Measurements from ENCODE around the gene PHYHIPL.

Gene PHYHIPL

DNA sequence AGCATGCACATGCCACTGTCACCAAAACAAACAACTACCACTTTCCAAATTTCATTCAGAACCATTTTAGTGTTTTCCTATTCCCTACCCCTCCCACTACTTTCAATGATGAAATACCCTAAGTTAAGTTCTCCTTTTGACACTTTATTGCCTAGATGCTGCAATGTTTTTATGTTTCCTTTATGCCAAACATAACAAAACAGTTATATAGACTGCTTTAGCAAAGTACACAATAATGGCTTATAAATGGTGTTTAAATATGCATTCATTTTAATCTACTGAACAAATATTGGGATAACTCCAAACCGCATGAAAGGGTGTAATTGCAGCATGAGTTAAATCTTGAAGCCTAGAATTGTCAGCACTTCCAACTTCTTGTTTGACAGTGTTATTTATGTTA lies 69.2 kb downstream of the PHYHIPL start (continued):
- no peak for TF ChIP-seq ZNF426 (tag by site-specific recombination; IDR thresholded peaks at IDR 0.05)
- no peak for TF ChIP-seq ZNF146 (tag by site-specific recombination; IDR thresholded peaks at IDR 0.05)
- TF ChIP-seq ZNF843 (tag by site-specific recombination; IDR thresholded peaks at IDR 0.05), result peak; percentile 44; the same call in 1 of the 2 replicates
- TF ChIP-seq KLF16 (tag by site-specific recombination; IDR thresholded peaks at IDR 0.05), result peak; percentile 33; the same call in 1 of the 2 replicates
- TF ChIP-seq, protein P1, sequence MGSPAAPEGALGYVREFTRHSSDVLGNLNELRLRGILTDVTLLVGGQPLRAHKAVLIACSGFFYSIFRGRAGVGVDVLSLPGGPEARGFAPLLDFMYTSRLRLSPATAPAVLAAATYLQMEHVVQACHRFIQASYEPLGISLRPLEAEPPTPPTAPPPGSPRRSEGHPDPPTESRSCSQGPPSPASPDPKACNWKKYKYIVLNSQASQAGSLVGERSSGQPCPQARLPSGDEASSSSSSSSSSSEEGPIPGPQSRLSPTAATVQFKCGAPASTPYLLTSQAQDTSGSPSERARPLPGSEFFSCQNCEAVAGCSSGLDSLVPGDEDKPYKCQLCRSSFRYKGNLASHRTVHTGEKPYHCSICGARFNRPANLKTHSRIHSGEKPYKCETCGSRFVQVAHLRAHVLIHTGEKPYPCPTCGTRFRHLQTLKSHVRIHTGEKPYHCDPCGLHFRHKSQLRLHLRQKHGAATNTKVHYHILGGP (tag by site-specific recombination; IDR thresholded peaks at IDR 0.05), result 0 out of 2 replicates have a peak, but pooled peaks have one; percentile 14
- TF ChIP-seq OSR2 (tag by site-specific recombination; IDR thresholded peaks at IDR 0.05), result peak; percentile 59; the same call in 1 of the 2 replicates
- TF ChIP-seq GLIS2 (tag by site-specific recombination; IDR thresholded peaks at IDR 0.05), result no peak
- no peak for TF ChIP-seq ZNF626 (tag by site-specific recombination; IDR thresholded peaks at IDR 0.05)
- no peak for TF ChIP-seq ZNF248 (tag by site-specific recombination; IDR thresholded peaks at IDR 0.05)

DNA sequence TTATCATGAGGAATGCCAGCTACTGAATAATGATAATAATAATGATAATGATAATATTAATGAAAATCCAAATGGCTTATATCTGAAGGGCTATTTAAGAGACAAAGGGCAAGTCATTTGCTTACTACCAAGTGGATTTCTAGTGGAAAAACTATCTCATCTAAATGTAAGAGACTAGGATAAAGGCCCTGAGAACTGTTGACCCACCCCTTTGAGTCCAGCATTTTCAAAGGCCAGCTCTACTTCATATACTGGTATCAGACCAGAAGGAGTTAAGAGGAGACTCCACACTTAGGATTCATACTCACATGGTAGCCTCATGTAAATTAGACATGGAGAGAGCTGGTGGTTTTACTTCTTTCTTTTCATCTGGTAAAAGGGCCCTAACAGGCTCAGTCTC lies 76.0 kb downstream of the PHYHIPL start:
- Histone ChIP-seq H3K4me1 (ENCODE audit: control insufficient read depth, insufficient read depth, low read length) (no peaks in the 10 kb centered on the region), H3K4me3 (ENCODE audit: low read depth, low read length) (no peak overlapping the region), H3K27ac (ENCODE audit: extremely low read depth, low read depth, low read length) (no peak overlapping the region), H3K9me3 (ENCODE audit: control insufficient read depth, insufficient read depth, low read depth, low read length) (no peaks in the 10 kb centered on the region), H3K36me3 (ENCODE audit: control insufficient read depth in 2 of 2, insufficient read depth in 1 of 2, low read length in 2 of 2) (peaks cover 0 to 3% of the 10 kb centered on the region in 2 experiments; a peak in 1 of 3 replicates)
- ChIA-PET POLR2A (no interaction called here), CTCF (no interaction called here)
- TF ChIP-seq, protein P1 (tag by site-specific recombination; IDR thresholded peaks at IDR 0.05), result no peak
- TF ChIP-seq ZNF560 (tag by site-specific recombination; IDR thresholded peaks at IDR 0.05; ENCODE audit: borderline replicate concordance) (no peak), ZNF341 (tag by site-specific recombination; IDR thresholded peaks at IDR 0.05; ENCODE audit: low read depth) (no peak), IKZF3 (tag by site-specific recombination; IDR thresholded peaks at IDR 0.05) (no peak), ZNF221 (tag by site-specific recombination; IDR thresholded peaks at IDR 0.05; ENCODE audit: borderline replicate concordance) (no peak), ZNF354C (tag by site-specific recombination; IDR thresholded peaks at IDR 0.05; ENCODE audit: borderline replicate concordance, low read depth) (no peak), ZNF501 (tag by site-specific recombination; IDR thresholded peaks at IDR 0.05) (no peak), ZNF133 (tag by site-specific recombination; IDR thresholded peaks at IDR 0.05) (no peak)
- TF ChIP-seq, protein P2, sequence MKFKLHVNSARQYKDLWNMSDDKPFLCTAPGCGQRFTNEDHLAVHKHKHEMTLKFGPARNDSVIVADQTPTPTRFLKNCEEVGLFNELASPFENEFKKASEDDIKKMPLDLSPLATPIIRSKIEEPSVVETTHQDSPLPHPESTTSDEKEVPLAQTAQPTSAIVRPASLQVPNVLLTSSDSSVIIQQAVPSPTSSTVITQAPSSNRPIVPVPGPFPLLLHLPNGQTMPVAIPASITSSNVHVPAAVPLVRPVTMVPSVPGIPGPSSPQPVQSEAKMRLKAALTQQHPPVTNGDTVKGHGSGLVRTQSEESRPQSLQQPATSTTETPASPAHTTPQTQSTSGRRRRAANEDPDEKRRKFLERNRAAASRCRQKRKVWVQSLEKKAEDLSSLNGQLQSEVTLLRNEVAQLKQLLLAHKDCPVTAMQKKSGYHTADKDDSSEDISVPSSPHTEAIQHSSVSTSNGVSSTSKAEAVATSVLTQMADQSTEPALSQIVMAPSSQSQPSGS (tag by site-specific recombination; IDR thresholded peaks at IDR 0.05; ENCODE audit: low read depth), result no peak

DNA sequence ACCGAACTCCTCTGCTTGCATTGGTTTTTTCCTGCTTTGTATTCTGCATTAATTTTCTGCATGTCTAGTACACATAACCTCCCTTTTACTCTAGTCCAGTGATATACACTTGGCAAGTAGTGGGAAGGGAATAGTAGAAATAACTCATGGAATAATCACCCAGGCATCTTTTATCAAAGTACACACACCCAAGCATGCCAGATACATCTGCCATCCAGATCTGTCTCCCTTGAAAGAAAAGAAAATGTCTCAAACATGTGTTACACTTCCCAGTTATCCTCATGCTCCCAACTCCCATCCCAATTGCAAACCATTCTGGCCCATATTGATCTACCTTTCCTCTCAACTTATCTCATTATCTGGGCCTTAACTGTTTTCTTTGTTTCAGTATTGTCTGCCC lies 79.0 kb downstream of the PHYHIPL start:
- TF ChIP-seq ZNF510 (tag by site-specific recombination; IDR thresholded peaks at IDR 0.05; ENCODE audit: insufficient replicate concordance) (no peak), WT1 (tag by site-specific recombination; IDR thresholded peaks at IDR 0.05) (no peak), ZNF670 (tag by site-specific recombination; IDR thresholded peaks at IDR 0.05; ENCODE audit: low read depth) (no peak), ZNF501 (tag by site-specific recombination; IDR thresholded peaks at IDR 0.05) (no peak), ZNF138 (tag by site-specific recombination; IDR thresholded peaks at IDR 0.05; ENCODE audit: borderline replicate concordance) (no peak), ZNF571 (tag by site-specific recombination; IDR thresholded peaks at IDR 0.05) (no peak), ZNF155 (tag by site-specific recombination; IDR thresholded peaks at IDR 0.05) (no peak), PRDM1 (tag by site-specific recombination; IDR thresholded peaks at IDR 0.05) (no peak), ZNF184 (tag by site-specific recombination; IDR thresholded peaks at IDR 0.05) (no peak)
- TF ChIP-seq, protein P3, sequence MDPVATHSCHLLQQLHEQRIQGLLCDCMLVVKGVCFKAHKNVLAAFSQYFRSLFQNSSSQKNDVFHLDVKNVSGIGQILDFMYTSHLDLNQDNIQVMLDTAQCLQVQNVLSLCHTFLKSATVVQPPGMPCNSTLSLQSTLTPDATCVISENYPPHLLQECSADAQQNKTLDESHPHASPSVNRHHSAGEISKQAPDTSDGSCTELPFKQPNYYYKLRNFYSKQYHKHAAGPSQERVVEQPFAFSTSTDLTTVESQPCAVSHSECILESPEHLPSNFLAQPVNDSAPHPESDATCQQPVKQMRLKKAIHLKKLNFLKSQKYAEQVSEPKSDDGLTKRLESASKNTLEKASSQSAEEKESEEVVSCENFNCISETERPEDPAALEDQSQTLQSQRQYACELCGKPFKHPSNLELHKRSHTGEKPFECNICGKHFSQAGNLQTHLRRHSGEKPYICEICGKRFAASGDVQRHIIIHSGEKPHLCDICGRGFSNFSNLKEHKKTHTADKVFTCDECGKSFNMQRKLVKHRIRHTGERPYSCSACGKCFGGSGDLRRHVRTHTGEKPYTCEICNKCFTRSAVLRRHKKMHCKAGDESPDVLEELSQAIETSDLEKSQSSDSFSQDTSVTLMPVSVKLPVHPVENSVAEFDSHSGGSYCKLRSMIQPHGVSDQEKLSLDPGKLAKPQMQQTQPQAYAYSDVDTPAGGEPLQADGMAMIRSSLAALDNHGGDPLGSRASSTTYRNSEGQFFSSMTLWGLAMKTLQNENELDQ (tag by site-specific recombination; IDR thresholded peaks at IDR 0.05; ENCODE audit: low read depth), result no peak
- H3K27ac ChIP-seq (ENCODE audit: extremely low read depth, low read depth, low read length), result no peak overlapping the region
- H3K9me3 ChIP-seq (ENCODE audit: control insufficient read depth, insufficient read depth, low read depth, low read length), result no peaks in the 10 kb centered on the region
- CTCF ChIA-PET, result interaction anchor here (1.6 kb wide), 1 partner anchor 15 kb away, joined by 3 read pairs; no protein-coding TSS in a partner anchor
- H3K36me3 ChIP-seq (ENCODE audit: control insufficient read depth in 2 of 2, insufficient read depth in 1 of 2, low read length in 2 of 2), result peaks cover 0 to 3% of the 10 kb centered on the region in 2 experiments; a peak in 1 of 3 replicates
- no peaks in the 10 kb centered on the region for H3K4me1 ChIP-seq (ENCODE audit: control insufficient read depth, insufficient read depth, low read length)
- H3K4me3 ChIP-seq (ENCODE audit: low read depth, low read length), result no peak overlapping the region
- POLR2A ChIA-PET, result interaction anchor here (0.6 kb wide), 1 partner anchor 59 kb away, joined by 3 read pairs; no protein-coding TSS in a partner anchor
